Neural cell (in vitro differentiated cells): ENCODE results near the gene ERI2. TPM values are rescaled to one million over a fixed set of nuclear protein-coding genes. Genes with fewer than 3 reads are reported as not detected.

ENCODE experiments used
- H2AFZ ChIP-seq: fragments of 200-600, 300-800 bp; sonication (generic), shearing (Covaris generic); 2 replicates; pipeline ENCODE4 v1.6.0; 2014; ENCODE audit warnings: low read depth, mild to moderate bottlenecking, antibody characterized with exemption, low read length, moderate library complexity
- H3F3A ChIP-seq: fragments of 200-600 bp; shearing (Covaris generic); 2 replicates; pipeline ENCODE4 v1.6.1; 2016; ENCODE audit warnings: mild to moderate bottlenecking, moderate library complexity, mixed read lengths, antibody characterized with exemption, low read length; ENCODE audit not compliant: insufficient read depth, poor library complexity, severe bottlenecking
- H3K27ac ChIP-seq: fragments of 200-600, 300-800 bp; sonication (generic), shearing (Covaris generic); 2 replicates; pipeline ENCODE4 v1.5.1; 2014; ENCODE audit warnings: mild to moderate bottlenecking, low read length, moderate library complexity
- H3K27me3 ChIP-seq: fragments of 300-800, 200-600 bp; sonication (generic), shearing (Covaris generic); 2 replicates; pipeline ENCODE4 v1.6.0; 2014; ENCODE audit warnings: mild to moderate bottlenecking, low read depth, low read length, moderate library complexity; ENCODE audit not compliant: insufficient read depth
- H3K36me3 ChIP-seq: fragments of 300-800, 200-600 bp; sonication (generic), shearing (Covaris generic); 2 replicates; pipeline ENCODE4 v1.5.1; 2014; ENCODE audit warnings: mild to moderate bottlenecking, antibody characterized with exemption, low read length, moderate library complexity; ENCODE audit not compliant: insufficient read depth
- H3K4me2 ChIP-seq: fragments of 300-800, 200-600 bp; sonication (generic), shearing (Covaris generic); 2 replicates; pipeline ENCODE4 v1.6.0; 2014; ENCODE audit warnings: mild to moderate bottlenecking, low read length
- H3K4me3 ChIP-seq: fragments of 300-800, 200-600 bp; sonication (generic), shearing (Covaris generic); 2 replicates; pipeline ENCODE4 v1.5.1; 2014; ENCODE audit warnings: mild to moderate bottlenecking, low read length, moderate library complexity
- H3K79me2 ChIP-seq: fragments of 200-600 bp; shearing (Covaris generic); replicated peaks from 2 replicates; pipeline ENCODE4 v1.6.0; 2014; ENCODE audit warnings: mild to moderate bottlenecking, low read length, moderate library complexity; ENCODE audit not compliant: insufficient read depth
- H3K9ac ChIP-seq: fragments of 300-800, 200-600 bp; sonication (generic), shearing (Covaris generic); 2 replicates; pipeline ENCODE4 v1.6.1; 2016; ENCODE audit warnings: mild to moderate bottlenecking, low read length, mixed read lengths
- H3K9me2 ChIP-seq: fragments of 200-600 bp; shearing (Covaris generic); 2 replicates; pipeline ENCODE4 v1.6.1; 2016; ENCODE audit warnings: mild to moderate bottlenecking, low read length, mixed read lengths; ENCODE audit not compliant: insufficient read depth
- H3K9me3 ChIP-seq: fragments of 200-600, 300-800 bp; sonication (generic), shearing (Covaris generic); 2 replicates; pipeline ENCODE4 v1.6.1; 2016; ENCODE audit warnings: mild to moderate bottlenecking, mixed run types, low read length, moderate library complexity, mixed read lengths
- H4K20me1 ChIP-seq: fragments of 200-600 bp; shearing (Covaris generic); 2 replicates; pipeline ENCODE4 v1.6.1; 2016; ENCODE audit warnings: mild to moderate bottlenecking, mixed run types; ENCODE audit not compliant: insufficient read depth
- EZH2 ChIP-seq: fragments of 200-600, 300-800 bp; shearing (Covaris generic), sonication (generic); IDR thresholded peaks from 2 replicates; pipeline ENCODE4 v1.6.1; 2014; ENCODE audit warnings: antibody characterized with exemption, low read length, borderline replicate concordance, mild to moderate bottlenecking; ENCODE audit not compliant: insufficient read depth, poor library complexity, severe bottlenecking
- MXI1 ChIP-seq: fragments of 450-650 bp; conservative IDR thresholded peaks from 2 replicates; pipeline ENCODE4 v1.6.1; 2014; ENCODE audit warnings: antibody characterized with exemption, mild to moderate bottlenecking; ENCODE audit not compliant: poor library complexity, severe bottlenecking
- POLR2AphosphoS5 ChIP-seq: IDR thresholded peaks from 2 replicates; pipeline ENCODE4 v1.6.1; 2012
- RAD21 ChIP-seq: fragments of 450-650 bp; conservative IDR thresholded peaks from 2 replicates; pipeline ENCODE4 v1.6.1; 2014; ENCODE audit warnings: antibody characterized with exemption, mild to moderate bottlenecking, moderate library complexity
- REST ChIP-seq: IDR thresholded peaks from 2 replicates; pipeline ENCODE4 v1.6.1; 2012; ENCODE audit warnings: borderline replicate concordance
- SMC3 ChIP-seq: fragments of 450-650 bp; conservative IDR thresholded peaks from 2 replicates; pipeline ENCODE4 v1.6.1; 2014; ENCODE audit warnings: antibody characterized with exemption, mild to moderate bottlenecking, moderate library complexity; ENCODE audit not compliant: poor library complexity
- TAF1 ChIP-seq: IDR thresholded peaks from 2 replicates; pipeline ENCODE4 v1.6.1; 2012; ENCODE audit warnings: low read depth
- polyA plus RNA-seq: library from polyadenylated mRNA; depleted of rRNA; stranded (reverse); fragments of >200 nt; gene quantifications from 2 replicates; pipeline ENCODE4 v1.2.3, GENCODE V29; 2014

The ERI2 gene
- polyA plus RNA-seq, 1 donor from 2014 or later, result 46.9 TPM

GRCh38 chr16:20798364-20798763 is 7.9 kb downstream of the ERI2 start:
- H3K9me2 ChIP-seq, result no peaks in the 10 kb centered on the region
- no peaks in the 10 kb centered on the region for H3K36me3 ChIP-seq
- H3K79me2 ChIP-seq, result no peaks in the 10 kb centered on the region
- no peaks in the 10 kb centered on the region for H3K9me3 ChIP-seq
- H3K4me3 ChIP-seq, result no peak overlapping the region
- TF ChIP-seq RAD21, result no peak
- no peak for TF ChIP-seq POLR2AphosphoS5
- no peak for TF ChIP-seq MXI1
- no peak for TF ChIP-seq SMC3
- no peak for TF ChIP-seq EZH2
- H3K27ac ChIP-seq, result no peak overlapping the region
- no peak overlapping the region for H3K4me2 ChIP-seq
- H3F3A ChIP-seq, result no peaks in the 10 kb centered on the region
- H3K27me3 ChIP-seq, result no peaks in the 10 kb centered on the region
- no peak overlapping the region for H2AFZ ChIP-seq
- no peaks in the 10 kb centered on the region for H4K20me1 ChIP-seq
- H3K9ac ChIP-seq, result no peak overlapping the region

GRCh38 chr16:20791923-20792612 is 14.2 kb downstream of the ERI2 start:
- no peak overlapping the region for H3K27ac ChIP-seq
- no peak overlapping the region for H3K9ac ChIP-seq
- H3K4me2 ChIP-seq, result no peak overlapping the region
- no peaks in the 10 kb centered on the region for H3K79me2 ChIP-seq
- no peaks in the 10 kb centered on the region for H4K20me1 ChIP-seq
- TF ChIP-seq REST, result no peak
- no peak for TF ChIP-seq POLR2AphosphoS5
- TF ChIP-seq RAD21, result no peak
- H3K36me3 ChIP-seq, result no peaks in the 10 kb centered on the region
- no peak overlapping the region for H3K4me3 ChIP-seq
- H3K9me2 ChIP-seq, result no peaks in the 10 kb centered on the region
- H3K9me3 ChIP-seq, result no peaks in the 10 kb centered on the region
- H2AFZ ChIP-seq, result no peak overlapping the region
- H3K27me3 ChIP-seq, result no peaks in the 10 kb centered on the region
- H3F3A ChIP-seq, result no peaks in the 10 kb centered on the region

- H3K4me3 ChIP-seq, result no peak overlapping the region
- no peaks in the 10 kb centered on the region for H4K20me1 ChIP-seq
- H3K4me2 ChIP-seq, result no peak overlapping the region
- H3K9me2 ChIP-seq, result no peaks in the 10 kb centered on the region
- H2AFZ ChIP-seq, result no peak overlapping the region
- H3K27me3 ChIP-seq, result no peaks in the 10 kb centered on the region
- no peaks in the 10 kb centered on the region for H3K9me3 ChIP-seq
- no peak overlapping the region for H3K9ac ChIP-seq
- H3K79me2 ChIP-seq, result no peaks in the 10 kb centered on the region
- no peaks in the 10 kb centered on the region for H3F3A ChIP-seq
- no peak overlapping the region for H3K27ac ChIP-seq
- no peak for TF ChIP-seq TAF1
- no peak for TF ChIP-seq MXI1
- no peak for TF ChIP-seq POLR2AphosphoS5
- TF ChIP-seq REST, result no peak
- no peak for TF ChIP-seq EZH2
- TF ChIP-seq SMC3, result no peak
- no peak for TF ChIP-seq RAD21
- no peaks in the 10 kb centered on the region for H3K36me3 ChIP-seq
Observed at GRCh38 chr16:20789130-20789529, 17.1 kb downstream of the ERI2 start.
